HG03095 (cell line): Measurements from ENCODE around the gene PRM3.

Source experiments
- ATAC-seq: cut with Tn5 transposase; IDR thresholded peaks from one replicate; pipeline ENCODE4 v1.9.1; 2021; ENCODE audit warnings: moderate library complexity; ENCODE audit not compliant: unreplicated experiment

Gene PRM3

DNA sequence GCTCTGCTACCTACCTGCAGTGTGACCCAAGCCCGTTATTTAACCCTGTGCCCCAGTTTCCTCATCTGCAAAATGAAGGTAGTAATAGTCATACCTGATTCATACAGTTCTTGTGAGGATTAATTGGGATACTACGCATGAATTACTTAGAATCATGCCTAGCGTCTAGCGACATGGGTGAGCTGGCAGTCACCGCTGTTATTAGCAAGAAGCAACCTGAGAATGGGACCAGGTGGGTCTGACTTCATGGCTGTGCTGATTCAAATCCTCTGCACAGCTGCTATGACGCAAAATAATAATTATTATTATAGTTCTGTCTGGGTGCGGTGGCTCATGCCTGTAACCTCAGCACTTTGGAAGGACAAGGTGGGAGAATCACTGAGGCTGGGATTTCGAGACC is 25.3 kb downstream of the PRM3 start:
- no peak for ATAC-seq

- no peak for ATAC-seq
Observed at GRCh38 chr16:11245988-11246387, 27.4 kb downstream of the PRM3 start.

DNA sequence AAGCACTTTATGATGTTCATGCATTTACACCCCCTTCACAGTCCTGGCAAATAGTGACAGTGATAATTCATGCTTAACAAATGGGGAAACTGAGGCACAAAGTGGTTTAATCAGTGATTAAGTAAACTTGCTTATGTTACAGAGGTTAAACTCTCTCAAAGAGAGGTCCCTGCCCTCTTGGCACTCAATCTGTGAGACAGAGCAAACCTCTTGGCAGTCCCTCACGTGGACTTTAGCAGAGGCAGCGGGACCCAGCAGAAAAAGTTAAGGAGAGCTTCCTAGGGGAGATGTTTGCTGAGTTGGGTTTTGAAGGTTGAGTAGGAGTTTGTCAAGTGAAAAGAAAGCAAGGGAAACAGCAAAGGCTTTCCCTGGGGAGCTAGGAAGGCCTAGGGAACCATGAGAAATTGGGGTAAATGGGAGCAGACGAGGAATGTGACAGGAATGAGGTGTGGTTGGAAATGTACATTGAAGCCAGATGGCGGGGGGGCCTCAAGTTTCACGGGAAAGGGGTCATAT is 28.1 kb downstream of the PRM3 start:
- no peak for ATAC-seq

DNA sequence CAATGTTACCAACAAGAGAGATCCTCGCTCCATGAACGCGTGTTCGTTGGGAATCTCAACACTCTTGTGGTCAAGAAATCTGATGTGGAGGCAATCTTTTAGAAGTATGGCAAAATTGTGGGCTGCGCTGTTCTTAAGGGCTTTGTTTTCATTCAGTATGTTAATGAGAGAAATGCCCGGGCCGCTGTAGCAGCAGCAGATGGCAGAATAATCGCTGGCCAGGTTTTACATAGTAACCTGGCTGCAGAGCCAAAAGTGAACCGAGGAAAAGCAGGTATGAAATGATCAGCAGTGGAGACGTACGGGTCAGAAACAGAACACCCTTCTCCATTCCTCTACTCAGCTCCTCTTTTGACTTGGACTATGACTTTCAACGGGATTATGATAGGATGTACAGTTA is 30.8 kb downstream of the PRM3 start:
- no peak for ATAC-seq

GRCh38 chr16:11241480-11242204 is 31.8 kb downstream of the PRM3 start:
- no peak for ATAC-seq

DNA sequence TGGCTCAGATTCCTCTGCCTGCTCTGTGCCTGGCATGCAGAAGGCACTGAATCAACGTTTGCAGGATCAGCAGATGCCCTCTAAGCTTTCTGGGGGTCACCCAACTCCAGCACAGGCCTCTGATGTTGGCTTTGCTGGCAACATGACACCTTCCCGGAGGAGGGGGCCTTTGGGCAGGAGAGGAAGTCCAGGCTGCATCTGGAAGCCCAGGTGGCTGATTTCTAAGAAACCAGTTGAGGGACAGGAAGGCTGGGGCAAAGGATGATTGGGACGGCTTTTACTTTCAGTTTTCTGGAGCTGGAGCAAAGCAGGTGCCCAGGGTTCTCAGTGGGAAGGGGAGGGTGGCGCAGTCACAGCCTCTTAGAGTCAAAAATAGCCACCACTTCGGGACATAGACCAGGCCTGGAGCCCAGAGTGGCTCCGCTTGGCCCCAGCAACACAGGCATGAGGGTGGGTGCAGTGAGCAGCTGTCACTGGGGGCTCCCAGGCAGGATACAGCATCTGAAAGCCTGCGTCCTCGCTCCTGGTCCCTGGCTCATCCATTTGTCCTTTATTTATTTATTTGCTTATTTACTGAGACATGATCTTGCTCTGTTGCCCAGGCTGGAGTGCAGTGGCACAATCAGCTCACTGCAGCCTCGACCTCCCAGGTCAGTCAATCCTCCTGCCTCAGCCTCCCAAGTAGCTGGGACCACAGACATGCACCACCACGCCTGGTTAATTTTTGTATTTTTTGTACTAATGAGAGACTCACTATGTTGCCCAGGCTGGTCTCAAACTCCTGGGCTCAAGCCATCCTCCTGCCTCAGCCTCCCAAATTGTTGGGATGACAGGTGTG is 32.6 kb downstream of the PRM3 start:
- ATAC-seq, result no peak

DNA sequence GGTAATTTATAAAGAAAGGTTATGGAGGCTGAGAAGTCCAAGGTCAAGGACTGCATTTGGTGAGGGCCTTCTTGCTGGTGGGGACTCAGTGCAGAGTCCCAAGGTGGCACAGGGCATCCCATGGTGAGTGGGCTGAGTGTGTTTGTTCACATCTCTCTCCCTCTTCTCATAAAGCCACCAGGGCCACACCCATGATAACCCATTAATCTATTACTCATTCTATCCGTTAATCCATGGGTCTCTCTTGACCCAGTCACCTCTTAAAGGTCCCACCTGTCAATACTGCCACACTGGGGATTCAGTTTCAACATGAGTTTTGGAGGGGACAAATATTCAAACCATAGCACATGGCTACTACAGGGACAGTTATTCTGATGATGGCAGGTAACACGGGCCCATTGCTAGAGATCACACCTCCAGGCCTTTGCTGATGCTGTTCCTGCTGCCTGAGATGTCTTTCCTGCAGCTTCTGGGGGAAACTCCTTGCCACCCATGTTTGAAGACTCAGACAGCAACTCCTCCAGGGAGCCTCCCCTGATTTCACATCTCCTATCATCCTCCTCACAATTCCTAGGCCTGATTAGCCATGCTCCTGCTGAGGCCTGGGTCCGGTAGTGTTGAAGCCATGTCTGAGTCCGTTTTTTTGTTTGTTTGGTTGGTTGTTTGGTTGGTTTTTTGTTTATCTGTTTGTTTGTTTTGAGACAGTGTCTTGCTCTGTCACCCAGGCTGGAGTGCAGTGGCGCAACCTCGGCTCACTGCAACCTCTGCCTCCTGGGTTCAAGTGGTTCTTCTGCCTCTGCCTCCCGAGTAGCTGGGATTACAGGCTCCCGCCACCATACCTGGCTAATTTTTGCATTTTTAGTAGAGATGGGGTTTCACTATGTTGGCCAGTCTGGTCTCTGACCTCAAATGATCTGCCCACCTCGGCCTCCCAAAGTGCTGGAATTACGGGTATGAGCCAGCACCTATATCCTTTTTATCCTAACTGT is 33.5 kb downstream of the PRM3 start:
- ATAC-seq, result no peak

GRCh38 chr16:11238272-11239202 is 34.9 kb downstream of the PRM3 start:
- no peak for ATAC-seq

DNA sequence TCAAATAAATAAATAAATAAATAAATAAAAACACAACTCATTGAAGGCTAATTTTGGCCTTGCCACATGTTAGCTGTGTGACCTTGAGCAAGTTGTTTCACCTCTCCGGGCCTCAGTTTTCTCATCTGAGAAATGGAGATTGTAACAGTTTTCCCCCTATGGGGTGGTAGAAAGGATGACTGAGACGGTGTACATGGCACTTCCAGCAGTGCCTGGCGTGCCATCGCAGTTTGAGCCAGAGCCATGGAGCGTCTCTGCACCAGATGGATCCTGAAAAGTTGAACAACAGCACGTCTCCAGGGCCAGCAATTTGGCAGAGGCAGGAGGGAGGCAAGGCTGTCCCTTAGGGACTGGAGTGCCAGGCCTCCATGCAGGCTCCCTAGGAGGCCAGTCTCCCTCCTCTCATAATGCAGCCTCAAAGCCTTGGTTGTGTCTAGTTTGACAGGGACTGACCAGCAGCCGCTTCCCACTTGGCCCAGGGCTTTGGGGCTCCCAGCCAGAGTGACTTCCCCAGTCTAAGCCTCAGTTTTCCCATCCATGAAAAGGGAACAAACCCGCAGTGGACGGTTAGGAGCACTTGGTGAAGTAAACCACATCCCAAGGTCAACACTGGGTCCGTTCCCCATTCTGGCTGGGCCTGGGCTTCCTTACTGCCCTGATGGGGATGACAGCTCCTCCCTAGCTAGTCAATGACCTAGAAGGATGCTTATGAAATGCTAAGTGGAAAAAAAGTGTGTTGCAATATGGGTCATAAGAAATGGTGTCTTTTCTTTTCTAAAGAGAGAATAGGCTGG is 36.8 kb downstream of the PRM3 start:
- ATAC-seq, result no peak

DNA sequence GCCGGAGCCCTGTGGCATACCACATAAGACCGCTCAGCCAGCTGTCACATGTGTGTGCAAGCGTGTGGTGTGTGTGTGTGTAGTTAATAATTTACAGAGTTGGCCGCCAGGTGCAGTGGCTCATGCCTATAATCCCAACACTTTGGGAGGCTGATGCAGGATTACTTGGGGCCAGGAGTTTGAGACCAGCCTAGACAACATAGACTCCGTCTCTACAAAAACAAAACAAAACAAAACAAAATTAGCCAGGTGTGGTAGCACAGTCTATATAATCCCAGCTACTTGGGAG is 37.8 kb downstream of the PRM3 start:
- ATAC-seq, result no peak

DNA sequence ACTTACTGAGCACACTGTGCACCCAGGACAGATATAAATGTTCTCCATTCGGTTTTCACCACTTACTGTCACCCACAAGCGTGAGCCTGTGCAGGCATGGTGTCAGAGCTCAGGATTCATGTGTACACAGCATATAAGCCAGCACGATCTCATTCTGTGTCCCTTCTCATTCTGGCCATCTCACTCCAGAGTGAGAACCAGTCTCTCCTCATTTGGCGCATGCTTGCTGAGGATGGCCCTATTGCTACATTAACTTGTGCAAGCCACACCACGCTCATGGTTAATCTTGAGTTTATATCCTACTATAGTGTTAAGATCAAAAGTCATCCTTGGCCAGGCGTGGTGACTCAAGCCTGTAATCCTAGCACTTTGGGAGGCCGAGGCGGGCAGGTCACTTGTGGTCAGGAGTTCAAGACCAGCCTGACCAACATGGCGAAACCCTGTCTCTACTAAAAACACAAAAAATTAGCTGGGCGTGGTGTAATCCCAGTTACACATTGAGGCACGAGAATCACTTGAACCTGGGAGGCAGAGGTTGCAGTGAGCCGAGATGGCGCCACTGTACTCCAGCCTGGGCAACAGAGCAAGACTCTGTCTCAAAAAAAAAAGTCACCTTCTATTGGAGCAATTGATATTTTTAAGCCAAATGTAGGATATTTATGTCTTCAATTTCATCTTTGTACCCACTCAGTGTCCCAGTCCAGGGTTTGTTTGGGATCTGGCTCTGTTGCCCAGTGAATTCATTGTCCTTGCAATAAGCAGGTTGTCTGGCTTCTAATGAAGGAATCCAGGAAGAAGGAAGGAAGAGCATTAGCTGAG is 38.3 kb downstream of the PRM3 start:
- ATAC-seq, result no peak

GRCh38 chr16:11233727-11234376 is 39.6 kb downstream of the PRM3 start:
- ATAC-seq, result no peak

DNA sequence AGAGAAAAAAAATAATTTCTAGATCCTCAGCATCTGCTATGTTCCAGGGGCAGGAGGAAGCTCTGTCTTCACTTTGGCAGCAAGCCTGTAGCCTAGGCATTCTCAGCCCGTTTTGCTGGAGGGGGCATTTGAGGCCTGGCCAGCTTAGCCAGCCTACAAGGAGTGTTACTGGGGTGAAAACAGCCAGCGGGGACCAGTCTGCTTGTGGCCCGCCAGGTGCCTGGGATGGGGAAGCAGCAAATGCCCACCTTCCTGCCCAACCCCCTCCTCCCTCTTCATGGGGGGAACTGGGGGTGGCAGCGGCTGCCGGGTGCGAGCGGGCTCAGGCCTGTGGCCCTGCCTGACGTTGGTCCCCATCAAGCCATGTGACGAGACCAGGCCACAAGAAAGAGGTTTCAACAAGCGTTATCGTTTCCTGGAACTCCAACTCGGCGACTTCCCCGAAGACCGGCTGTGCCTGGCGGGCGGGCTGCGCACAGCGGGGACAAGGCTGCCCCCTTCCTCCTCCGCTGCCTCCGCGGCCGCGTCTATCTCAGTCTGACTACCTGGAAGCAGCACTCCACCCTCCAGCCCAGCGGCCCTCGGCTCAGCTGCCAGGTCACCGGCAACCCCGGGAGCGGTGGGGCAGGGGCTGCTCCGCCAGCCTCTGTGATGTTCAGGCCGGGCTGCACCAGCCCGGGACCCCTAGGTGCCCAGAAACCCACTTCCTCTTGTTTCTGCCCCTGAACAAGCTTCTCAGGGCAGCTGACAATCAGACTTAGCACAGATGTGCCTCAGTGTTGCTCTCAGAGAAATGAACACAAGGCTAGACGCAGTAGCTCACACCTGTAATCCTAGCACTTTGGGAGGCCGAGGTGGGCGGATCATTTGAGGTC is 40.3 kb downstream of the PRM3 start:
- no peak for ATAC-seq

DNA sequence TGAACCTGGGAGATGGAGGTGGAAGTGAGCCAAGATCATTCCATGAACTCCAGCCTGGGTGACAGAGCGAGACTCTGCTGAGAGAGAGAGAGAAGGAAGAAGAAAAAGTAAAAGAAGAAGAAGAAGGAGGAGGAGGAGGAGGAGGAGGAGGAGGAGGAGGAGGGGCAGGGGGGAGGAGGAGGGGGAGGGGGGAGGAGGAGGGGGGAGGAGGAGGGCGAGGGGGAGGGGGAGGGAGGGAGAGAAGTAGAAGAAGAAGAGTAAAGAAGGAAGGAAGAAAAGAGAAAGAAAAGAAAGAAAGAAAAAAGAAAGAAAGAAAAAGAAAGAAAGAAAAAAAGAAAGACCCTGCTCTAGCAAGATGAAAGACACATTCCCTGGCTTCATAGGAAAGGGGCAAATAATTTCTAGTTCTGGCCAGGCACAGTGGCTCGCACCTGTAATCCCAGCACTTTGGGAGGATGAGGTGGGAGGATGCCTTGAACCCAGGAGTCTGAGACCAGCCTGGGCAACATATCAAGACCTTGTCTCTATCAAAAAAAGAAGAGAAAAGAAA is 41.1 kb downstream of the PRM3 start:
- ATAC-seq, result no peak

DNA sequence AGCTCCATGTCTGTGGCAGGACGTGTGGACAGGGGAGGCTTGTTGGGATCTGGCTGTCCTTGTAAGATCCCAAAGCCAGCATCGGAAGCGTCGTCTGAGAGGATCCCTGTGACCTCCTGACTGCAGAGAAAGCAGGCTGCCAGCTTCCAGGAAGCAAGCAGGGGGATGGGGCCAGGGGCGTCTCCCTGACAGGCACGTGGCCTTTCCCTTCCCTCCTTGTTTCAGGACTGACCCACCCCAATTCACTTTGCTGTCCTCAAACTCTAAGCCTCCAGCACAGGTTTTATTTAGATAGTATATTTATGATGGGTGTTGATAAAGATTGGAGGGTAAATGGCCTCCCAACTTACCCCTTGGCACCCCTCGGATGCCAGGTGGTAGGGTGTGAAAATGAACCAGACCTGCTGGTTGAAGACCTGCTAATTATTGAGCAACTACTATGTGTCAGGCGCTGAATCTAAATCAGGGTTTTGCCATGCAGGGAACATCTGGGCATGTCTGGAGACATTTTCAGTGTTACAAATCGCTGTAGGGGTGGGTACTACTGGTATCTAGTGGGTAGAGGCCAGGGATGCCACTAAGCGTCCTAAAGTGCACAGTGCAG is 42.0 kb downstream of the PRM3 start:
- ATAC-seq, result no peak

DNA sequence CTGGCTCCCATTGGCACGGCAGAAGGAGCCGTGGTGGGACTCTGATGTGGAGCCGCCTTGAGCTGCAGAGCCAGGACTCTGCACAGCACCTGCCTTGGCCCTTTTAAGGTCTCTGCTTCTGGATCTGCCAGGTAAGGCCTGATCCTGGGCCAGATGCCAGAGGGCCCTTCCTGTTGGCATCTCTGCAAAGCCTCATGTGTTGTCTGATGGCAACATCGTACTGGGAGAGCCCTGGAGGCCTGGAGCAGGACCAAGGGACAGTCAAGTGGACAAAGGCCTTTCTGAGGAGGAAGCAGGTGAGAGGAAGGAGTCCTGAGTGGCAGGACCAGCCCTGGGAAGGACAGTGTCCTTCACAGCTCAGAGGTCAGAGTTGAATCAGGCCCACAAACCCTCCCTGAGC is 43.5 kb downstream of the PRM3 start:
- ATAC-seq, result no peak
